GM21717 (cell line): ENCODE data around the gene RGS13.
A peak's percentile ranks its signal among the peaks of the same experiment; 100 is the strongest.

ENCODE experiments used
- ATAC-seq: cut with Tn5 transposase; IDR thresholded peaks from one replicate; pipeline ENCODE4 v1.9.1; 2021; ENCODE audit warnings: mild to moderate bottlenecking, moderate library complexity; ENCODE audit not compliant: unreplicated experiment

RGS13 gene, protein sequence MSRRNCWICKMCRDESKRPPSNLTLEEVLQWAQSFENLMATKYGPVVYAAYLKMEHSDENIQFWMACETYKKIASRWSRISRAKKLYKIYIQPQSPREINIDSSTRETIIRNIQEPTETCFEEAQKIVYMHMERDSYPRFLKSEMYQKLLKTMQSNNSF

DNA sequence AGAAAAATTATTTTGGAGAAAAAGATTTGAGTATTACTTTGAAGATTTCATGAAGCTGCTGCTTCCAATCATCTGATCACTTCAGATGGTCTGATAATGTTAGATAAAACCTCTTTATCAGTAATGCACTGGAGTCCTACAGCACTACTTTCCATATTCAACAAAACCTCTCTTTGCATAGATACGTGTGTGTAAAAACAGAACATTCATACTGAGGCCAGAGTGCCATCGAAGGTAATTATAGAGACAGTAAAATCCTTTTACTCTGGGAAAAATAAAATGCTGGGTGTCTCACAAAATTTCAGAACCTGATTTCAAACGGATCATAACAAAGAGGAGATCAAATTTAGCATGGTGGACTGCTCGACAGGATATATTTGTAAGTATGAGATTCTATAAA, at the start of gene RGS13:
Gene RGS13 (plus strand): TSS at position 209 of the 400 bp plus-strand sequence. CDS start 8,188 bp downstream, outside the sequence.
- no peak for ATAC-seq

DNA sequence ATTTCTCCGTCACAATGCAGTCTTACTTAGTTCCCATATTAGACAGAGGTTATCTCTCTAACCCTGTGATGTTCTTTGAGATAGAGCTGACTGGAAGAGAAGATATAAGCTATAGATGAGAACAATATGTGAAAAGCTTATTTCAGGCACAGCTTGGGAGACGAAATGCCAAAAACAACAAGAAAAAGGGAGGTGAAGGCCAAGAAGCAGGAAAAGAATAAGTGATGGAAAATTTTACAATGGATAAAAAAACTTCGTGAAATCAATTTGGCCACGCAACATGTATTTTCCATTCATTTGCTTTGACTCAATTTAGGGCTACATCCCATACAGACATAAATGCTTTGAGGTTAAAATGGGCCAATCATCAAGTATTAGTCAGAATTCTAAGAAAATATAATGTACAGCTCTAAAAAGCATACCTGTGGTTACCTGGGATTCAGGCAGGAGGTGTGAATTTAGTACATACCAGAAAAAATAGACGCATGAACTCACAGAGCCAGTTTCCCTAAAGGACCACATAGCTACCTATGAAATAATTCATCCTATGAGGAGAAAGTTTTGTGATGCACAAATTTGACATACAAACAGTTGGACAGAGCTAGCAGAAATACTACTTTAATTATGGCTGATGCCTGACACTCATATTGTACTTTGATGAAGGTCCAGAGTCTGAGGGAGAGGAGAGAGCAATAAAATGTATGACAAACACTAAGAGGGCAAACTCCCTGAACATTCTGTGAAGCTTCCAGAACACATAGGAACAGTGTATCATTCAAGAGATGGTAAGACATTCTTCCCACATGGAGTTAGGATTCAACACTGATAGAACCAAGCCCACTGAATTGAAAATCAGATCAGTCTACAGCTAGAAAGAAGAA, 48.3 kb upstream of the RGS13 start:
- ATAC-seq: no peak

DNA sequence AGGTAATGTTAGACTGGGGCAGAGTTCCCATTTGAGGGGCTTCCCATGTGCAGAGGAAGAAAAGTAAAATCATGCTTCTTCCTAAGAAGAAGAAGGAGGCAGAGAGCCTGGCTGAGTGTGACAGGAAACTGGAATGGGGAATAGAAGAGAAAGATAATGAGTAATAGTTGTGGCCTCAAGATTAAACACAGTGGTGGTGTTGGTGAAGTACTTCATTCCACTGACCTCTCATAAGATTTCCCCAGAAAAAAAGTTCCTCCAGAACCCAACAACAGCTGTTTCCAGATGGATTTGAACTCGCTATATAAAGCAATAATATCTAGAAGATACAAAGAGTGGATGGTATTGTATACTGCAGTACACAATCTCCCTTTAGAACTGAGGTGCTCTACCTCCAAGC, 47.4 kb upstream of the RGS13 start:
- ATAC-seq: no peak

DNA sequence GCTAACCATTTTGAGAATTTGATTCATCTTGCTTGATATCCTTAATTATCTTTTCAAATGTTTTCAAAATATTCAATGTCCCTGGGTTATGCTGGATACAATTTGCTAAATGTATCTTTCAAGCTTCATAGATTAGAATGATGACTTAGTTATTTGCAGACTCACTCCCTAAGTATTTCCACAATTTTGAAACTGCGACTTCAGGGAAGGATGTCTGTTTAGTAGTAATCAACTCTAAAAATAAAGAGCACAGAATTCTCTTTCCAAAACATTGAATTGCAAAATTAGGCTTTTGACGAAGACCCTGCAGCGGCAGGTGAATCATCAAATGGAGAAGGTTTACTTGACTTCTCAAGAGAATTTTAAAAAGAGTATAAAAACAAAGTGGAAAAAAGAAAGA, 46.1 kb upstream of the RGS13 start:
- ATAC-seq: no peak

DNA sequence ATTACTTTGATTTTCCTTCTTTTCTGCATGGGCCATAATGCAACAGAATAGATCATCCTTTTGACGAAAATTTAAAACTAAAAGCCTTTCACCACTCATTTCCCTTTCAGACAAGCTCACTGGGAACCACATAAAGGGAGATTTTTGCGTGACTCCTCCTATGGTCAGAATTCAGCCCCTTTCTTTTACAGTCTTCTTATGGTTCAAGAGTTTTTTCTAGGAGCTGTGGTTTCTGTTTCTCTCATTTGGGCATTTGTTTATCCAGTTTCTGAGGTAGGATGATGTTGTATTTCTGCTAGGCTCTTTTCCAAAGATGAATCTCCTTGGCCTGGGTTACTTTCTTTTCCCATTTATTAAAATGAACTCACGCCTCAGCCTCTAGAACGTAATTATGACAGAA, 43.4 kb upstream of the RGS13 start:
- peak; percentile 42 for ATAC-seq

DNA sequence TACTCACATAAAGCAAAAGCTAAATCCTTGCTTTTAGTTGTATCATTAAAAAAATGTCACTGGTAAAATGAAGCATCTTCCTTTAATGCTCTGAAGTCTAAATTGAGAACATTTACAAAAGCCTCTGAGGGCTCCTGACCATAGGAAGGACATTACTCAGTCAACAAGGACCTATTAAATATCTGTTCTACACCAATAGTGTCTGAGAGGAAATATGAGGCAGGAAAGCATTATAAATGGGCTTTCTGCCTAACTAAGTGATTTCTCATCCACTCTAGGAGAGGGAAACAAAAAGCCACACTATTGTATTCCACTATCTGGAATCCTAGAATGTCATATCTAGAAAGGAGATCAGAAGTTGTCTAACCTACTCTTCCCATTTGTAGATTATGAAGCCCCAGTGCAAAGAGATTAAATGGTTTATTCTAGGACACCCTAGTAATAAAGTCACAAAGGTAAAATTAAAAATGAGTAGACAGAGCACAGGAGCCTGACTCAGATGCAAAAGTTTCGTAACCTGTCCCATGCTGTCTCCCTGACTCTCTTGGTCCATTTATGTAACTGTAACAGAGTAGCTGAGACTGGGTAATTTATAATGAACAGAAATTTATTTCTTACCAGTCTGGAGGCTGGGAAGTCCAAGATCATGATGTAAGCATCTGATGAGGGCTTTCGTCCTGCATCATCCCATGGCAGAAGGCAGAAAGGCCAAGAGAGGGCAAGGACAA, 42.8 kb upstream of the RGS13 start:
- ATAC-seq: no peak

DNA sequence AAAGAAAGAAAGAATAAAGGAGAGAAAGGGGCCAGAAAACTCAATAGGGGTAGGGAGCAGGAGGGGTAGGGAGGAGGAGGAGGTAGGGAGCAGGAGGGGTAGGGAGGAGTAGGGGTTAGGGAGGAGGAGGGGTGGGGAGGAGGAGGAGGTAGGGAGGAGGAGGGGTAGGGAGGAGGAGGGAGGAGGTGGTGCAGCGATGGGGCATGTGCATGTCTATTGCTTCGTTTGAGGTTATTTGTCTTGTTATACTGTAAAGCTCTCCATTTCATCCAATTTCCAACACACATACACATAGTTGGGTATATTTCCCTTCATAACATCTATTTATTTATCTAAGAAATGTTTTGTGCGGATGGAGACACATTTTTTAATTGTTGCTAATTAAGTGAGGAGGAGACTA, 40.6 kb upstream of the RGS13 start:
- ATAC-seq: no peak

DNA sequence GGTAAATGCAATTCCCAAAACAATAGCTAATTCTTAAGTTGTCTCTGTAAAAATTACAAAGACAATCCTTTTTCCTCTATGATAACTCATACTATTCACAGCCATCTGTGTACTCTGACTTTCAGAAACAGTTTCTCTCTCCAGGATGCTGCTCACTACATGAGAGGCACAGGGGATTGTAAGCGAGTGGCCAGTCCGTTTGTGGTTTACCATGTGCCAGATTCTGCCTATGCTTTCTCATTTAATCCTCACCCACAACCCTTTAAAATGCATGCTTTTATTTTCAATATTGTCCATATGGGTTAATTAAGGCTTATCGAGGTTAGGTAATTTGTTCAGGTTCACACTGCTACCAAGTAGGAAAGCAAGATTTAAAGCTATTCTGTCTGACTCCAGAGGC, 37.4 kb upstream of the RGS13 start:
- ATAC-seq: no peak

DNA sequence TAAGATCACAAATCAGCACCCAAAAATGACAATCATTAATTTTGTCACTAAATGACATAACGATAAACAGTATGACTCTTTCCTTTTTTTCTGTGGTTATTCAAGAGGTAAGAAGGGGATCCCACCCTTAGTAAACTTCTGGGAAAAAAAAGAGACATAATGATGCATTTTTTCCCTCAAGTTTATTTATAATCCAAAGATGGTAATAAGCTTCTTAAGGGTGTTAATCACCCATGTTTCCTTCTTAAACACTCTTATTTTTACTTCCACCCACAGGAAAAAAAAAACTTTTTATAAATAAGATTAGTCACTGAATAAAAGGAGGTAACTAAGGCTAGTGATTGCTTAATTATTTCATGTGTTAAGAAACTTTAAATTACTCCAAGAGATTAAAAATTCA, 35.7 kb upstream of the RGS13 start:
- no peak for ATAC-seq

DNA sequence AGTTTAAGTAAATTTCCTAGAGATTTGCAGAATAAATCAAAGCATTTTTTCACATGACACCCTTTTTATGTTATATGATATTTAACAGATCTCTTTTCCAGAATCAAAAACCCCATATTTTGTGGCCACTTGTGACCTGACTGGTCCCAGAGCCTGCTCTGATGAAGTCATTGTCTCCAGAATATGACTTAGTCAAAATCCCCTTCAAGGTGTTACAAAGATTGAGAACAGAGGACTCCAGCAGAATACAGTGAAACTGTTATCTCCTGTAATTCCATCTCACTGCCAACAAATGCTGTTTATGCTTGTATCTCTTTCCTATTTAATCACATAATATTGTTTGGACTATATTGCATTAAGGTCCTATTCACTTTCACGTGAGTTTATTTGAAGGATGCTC, 34.8 kb upstream of the RGS13 start:
- peak; percentile 67 for ATAC-seq

DNA sequence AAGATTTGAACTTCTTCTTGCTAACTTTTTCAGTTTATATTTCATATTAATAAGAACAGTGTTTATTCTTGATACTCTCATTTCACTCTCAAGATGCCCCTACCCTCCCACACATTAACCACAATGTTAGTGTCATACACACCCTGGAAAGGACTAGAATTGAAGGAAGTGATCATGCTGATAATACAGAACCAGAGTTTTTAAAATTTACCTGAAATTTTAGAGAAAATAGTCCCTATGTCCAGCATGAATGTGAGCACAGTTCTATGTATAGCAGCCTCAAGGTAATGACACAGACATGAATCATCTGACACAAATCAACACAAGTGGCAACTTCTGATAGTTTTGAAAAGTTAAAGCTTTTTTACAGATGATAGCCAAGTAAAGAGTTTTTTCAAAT, 34.4 kb upstream of the RGS13 start:
- peak; percentile 42 for ATAC-seq

DNA sequence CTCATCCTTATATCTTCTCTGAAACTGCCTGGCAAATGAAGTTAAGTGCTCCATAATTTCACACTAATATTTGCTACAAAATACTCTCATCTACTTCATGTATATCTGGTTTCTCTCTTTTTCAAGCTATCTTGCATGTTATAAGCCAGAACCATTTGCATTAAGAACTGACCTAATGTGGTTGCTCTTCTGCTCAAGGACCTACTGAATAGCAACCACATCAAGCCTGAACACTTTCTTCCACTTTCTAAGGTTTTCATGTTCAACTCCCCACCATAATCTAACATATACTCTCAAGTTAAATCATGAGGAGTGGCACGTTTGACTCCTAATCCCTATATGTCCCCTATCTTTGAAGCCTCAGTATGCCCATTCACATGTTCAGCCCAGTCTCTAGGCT, 33.2 kb upstream of the RGS13 start:
- no peak for ATAC-seq

DNA sequence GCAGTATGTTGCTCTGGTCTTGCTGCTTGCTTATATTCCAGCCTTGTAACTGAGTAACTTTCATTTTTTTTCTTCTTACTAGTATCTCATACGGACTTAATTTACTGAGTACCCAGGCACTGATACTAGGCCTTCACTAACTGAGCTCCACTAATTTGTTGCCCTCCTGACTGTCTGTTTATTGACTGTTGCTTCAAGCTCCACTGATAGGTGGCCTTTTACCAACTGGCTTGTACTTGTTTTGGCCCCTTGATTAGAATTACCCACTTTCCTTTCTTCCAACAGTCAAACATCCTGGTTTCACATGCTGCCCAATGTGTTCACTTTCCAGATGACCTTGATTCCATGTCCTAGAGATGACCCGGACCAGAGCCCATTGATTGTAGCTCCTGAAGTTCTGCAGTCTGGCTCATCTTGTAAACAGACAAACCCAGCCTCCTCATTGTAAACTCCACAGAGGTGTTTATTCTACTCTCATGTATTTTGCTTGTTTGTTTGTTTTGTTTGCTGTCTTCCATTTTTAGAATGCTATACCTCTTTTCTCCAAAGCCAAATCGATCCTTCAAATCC, 32.6 kb upstream of the RGS13 start:
- ATAC-seq: no peak

DNA sequence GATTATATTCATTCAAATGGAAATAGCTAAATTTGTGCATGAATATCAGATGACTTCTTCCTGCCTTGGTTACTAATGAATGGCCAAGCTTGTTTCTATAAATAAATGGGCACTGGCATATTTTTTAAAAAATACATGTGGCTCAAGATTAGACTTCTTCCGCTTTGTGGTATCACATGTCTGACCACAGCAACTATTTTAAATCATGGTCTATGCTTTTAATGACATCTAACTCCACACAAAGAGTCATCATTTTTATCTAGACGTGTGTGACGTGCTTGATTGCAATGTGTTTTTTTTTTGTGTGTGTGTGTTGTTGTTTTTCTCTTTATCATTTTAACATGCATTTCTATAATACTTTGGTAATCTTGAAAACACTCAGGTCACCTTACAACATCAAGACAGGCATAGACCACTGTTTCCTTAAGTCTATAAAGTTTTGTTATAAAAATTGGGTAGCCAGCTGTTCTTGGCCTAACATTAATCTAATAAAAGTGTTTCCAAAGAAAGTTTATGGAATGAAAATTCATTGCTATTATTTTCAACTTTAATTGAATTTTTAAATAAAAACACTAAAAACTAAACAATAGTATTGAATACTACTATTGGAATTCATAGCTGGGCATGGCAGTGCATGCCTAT, 30.8 kb upstream of the RGS13 start:
- peak; percentile 26 for ATAC-seq

DNA sequence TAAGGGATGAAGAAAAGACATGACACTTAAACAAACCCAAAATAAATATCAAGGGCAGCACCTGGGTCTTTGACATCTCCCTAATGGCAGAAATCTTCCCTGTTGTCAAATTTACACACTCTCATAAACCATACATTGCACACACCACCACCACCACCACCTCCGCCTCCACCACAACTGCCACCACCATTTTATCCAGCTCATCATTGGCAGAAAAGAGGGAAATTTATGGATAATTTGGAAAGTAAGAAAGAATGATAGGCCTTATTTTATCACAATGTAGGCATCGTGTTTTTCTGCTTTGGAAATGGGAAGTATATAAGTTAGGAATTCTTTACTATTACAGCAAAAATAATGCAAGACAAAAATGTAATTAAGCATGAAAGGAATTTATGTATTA, 27.3 kb upstream of the RGS13 start:
- no peak for ATAC-seq

DNA sequence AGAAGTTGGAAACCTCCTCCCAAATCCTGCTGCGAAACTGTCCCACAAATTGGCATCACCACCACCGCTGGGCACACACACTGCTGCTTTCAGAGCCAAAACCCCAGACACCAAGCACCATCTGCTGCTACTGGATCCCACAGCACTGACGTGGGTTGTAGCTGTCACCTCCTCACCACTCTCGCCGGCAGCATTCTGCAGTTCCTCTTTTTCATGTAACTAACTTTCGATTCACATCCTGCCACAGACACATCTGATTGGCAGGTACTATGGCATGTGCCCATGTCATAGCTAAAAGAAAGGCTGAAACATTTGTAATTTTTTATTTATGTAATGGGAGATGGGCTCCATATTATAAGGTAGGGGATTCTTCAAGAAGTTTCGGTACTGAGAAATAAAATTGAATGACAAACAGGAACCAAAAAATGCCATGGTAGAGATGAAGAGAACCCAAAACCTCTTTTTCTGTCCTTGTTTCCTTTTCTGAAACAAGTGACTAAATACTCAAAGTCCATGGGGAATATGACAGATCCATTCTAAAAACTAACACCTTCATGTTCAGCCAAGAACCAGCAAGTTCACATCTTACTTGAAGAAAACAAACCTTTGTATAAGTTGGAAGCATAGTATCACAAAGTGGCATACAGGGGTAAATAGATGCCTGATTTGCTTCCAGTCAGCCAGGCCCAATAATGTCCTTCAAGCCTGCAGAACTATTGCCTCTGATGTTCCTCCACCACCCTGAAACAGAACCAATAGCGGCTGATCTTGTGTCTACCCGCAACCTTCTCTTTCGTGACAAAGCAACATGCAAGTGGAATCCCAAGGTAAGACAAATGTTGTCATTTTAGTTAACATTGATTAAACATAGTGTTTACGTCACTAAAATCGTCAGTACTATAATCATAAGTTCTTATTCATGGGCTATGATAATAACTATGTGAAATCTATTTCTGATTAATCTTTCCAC, 26.6 kb upstream of the RGS13 start:
- ATAC-seq: peak; percentile 99

DNA sequence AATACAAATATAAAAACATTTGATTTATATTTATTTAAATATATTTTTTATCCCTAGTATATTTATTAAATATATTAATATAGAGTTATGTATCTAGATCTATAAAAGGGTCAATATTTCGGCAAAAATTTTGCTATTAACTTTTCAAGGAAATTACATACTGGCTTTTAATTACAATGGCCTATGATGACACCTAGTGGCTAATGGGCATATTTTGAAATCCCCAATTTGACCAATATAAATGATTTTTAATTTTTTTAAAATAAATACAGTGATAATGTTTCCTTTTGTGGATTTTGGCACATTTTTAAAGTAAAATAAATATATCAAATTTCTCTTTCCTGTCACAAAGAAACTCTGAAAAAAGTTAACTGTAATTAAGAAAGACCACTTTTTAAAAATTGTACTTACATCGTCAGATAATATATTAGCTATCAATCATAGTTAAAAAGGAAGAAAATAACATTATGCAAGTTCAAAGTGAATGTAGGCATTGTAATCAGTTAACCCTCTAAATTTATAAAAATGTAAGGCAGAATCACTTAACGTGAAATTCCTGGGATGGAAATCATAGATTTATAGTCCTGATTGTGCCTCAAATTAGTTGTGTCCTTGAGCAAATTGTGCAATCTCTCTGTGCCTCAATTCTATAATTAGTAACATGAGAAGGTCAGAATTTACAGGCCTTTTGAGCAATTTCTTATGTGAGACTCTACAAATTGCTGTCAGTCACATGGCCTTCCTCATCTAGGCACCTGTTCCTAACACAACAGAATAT, 25.6 kb upstream of the RGS13 start:
- ATAC-seq: no peak

DNA sequence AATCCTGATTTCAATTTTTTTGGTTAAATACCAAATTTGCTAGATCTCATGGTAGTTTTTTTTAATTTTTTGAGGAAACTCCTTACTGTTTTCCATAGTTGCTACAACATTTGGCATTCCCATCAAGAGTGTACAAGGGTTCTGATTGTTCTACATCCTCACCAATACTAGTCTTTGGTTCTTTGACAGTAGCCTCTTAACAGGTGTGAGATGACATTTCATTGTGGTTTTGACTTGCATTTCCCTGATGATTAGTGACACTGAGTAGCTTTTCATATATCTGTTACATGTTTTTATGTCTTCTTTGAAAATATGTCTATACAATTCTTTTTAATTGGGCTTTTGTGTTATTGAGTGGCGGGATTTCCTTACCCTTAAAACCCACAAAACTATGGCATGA, 20.9 kb upstream of the RGS13 start:
- ATAC-seq: peak; percentile 69

DNA sequence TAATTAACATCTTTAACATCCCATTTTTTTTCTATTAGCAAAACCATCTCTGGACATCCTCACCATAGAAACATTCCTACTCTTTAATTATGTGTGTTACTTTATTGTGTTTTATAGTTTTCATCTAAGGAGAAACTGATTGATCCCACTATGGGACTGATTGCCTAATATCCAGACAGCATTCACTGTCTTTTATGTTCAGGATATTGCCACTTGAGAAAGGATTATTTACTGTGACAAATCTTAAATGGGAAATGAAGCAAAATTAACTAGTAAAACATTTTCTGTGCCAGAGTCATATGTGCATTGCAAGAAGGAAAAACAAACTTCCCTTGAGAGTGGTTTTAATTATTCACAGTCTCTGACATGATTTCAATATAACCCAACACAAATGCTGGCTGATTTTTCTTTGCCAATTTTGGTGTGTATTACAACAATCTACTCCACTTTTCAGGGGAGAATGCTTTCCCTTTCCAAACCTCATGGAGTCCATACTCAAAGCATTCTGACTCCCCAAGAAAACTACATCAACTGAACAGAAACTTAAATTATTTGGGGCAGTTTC, 15.8 kb upstream of the RGS13 start:
- ATAC-seq: no peak
